Cerebellar cortex (tissue), 1 donor: Measurements from ENCODE around the gene PICALM.

ENCODE experiments used
- DNase-seq: peaks from one replicate; pipeline ENCODE4 v3.0.0-alpha.2; 2015; ENCODE audit warnings: low spot score

Gene PICALM

DNA sequence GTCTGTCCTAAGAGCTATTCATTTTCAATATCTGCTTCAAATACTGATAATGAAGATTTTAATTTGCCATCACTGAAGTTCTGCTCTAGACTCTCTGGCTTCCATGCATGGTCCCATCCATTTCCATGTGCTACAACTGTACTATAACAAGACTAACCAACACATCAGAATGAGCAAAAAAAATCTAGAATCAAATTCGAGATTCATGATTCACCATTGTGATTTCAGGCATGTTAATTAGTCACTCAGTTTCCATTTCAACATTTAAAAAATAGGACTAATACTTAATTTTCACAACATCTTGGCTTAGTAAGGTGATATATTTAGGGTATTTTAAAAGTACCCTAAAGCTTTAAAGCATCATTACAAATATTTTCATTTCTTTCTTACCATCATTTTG is 22.8 kb downstream of the PICALM start:
- DNase-seq, result no peak

DNA sequence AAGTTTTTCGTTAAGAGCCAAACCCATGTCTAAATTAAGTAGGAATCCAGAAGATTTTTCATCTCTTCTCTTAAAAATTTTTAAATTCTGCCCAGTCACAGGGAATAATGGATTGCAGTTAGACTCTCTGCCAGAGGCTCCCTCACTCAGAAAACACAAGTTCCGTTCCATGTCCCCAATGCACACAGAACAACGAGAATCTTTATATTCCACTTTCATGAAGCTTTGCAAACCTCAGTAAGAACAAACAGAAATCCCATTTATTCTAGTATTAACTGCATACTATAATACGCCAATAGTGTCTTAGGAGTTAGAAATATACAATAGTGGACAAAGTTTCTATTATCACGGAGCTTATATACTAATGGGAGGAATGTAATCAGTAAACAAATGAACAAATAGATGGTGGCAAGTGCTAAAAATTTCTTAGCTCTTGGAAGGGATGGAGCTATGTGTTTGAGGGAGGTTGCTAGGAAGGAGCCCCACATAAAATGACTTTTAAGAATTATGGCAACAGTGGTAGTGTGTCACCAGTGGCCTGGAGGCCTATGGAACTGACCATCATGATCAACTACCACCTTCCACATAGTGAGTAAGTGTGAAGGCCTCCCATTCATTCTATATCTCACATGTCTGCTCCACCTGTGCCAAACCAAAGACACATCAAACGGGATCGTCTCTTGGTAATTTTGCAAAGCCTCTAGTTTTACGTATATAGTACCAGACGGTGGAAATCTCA is 24.9 kb downstream of the PICALM start:
- DNase-seq, result no peak

GRCh38 chr11:86041975-86042378 is 26.9 kb downstream of the PICALM start:
- DNase-seq, result peak; percentile 93

DNA sequence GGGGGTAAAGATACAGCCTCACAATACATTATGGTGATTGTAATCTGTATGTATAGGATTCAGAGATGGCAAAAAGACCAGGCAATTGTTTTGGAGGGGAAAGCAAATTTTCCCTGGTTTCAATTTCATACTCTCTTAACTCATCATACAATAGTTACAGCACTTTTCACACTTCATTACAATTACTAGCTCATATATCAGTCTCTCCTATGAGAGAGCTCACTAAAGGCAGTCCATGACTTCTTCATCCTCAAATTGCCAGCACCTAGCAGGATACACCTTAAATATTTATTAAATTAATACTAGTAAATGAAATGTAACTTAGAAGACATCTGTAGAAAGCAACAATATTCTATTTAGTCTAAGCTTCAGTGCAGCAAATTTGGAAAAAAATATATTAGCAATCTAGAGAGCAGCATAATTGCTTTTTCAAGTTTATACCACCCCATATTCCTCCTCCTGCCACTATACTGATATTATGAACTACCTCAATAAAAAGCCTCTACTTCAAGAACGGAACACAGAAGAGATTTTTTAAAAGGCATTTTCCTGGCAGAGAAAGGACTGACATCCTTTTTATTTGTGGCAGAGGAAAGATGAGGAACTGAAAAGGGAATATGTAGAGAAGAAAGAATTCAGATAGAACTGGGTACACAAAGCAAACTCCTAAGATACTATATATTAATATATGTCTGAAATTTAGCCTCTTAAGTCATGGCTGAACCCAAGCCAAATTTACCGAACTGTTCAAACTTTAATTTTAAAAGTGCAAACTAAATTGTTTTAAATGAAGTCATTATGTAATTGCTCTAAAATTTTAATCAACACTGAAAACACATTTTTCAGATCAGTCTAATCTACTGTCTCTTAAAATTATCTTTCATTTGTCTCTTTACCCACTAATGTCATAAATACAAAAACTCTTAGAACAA is 27.7 kb downstream of the PICALM start:
- DNase-seq, result no peak

DNA sequence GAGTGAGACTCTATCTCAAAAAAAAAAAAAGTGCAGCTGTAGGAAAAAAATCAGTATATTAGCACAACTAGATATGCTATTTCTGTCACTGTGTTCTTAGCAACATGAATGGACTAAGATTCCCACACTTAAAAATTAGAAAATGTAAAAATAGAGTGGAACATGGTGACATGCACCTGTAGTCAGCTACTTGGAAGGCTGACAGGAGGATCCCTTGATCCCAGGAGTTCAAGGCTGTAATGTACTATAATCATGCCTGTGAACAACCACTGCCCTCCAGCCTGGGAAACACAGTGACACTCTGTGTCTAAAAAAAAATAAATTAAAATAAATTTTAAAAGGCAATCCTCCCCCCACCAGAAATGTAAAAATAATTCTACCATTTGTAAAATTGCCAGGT is 29.8 kb downstream of the PICALM start:
- DNase-seq, result no peak

DNA sequence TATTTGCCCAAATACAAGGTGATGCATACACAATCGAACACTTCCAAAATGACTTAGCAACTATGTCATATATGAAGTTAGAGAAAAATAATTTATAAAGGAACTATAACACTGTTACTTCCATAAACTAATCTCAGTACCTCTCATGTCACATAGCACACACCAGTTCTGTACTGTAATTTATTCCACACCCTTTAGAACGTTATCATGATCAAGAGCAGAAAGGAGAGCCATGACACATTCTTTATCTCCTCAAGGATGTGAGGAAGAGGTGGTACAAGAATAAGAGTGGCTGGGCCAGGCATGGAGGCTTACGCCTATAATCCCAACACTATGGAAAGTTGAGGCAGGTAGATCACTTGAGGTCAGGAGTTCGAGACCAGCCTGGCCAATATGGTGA is 31.1 kb downstream of the PICALM start:
- DNase-seq, result no peak

GRCh38 chr11:86035920-86036319 is 33.0 kb downstream of the PICALM start:
- DNase-seq, result no peak

DNA sequence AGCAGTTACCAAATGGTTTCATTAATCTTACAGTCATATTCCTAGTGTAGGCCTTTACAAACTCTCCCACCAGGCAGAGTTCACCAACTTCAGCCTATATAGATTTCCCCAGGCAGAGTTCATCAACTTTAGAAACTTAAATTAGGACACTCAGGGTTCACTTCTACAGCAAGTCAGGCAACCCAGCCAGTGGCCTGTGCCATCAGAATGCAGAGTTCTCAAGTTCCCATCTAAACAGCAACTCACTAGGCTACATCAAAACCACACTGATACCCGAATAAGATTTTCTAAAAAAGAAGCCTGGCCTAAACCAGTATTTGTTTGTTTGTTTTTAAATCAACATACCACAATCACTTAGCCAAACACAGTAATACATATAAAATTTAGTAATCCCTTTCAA is 33.7 kb downstream of the PICALM start:
- DNase-seq, result no peak

- no peak for DNase-seq
These were observed 34.2 kb downstream of the PICALM start for GRCh38 chr11:86034710-86035109.

- no peak for DNase-seq
These were observed 47.5 kb downstream of the PICALM start for GRCh38 chr11:86021377-86021776.

DNA sequence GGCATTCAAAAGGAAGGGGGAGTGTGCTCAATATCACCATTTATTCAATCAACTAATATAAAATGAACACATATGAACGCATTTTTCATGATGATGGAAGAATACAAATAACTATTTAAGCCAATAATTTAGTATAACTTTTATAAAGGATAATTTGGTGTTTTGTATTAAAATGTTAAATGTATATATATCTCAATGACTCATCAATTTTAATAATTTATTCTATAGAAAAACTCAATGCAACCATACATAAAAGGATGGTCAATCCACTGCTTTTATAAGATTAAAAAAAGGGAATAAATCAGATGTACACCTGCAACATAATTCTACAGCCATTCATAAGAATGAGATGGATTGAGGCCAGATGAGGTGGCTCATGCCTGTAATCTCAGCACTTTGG is 50.6 kb downstream of the PICALM start:
- no peak for DNase-seq

DNA sequence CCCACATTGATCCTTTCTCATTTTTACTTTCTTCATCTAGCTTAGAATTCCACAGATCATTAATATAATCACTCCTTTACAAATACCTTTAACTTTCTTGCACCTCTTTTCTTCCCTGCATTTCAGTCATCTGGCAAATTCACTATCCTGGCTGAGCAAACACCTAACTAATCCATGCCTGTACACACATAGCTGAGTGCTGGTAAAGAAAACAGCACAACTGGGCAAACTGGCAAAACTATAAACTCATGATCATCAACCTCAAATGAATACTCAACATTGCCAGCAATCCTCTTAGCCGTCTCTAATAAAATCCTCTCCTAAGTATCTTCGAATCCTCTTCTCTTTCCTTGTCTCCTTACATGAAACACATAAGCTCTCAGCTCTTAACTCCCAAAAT is 52.4 kb downstream of the PICALM start:
- DNase-seq, result no peak

- DNase-seq, result no peak
These were observed 53.2 kb downstream of the PICALM start for GRCh38 chr11:86015699-86016098.

GRCh38 chr11:86014221-86014620 is 54.7 kb downstream of the PICALM start:
- no peak for DNase-seq

DNA sequence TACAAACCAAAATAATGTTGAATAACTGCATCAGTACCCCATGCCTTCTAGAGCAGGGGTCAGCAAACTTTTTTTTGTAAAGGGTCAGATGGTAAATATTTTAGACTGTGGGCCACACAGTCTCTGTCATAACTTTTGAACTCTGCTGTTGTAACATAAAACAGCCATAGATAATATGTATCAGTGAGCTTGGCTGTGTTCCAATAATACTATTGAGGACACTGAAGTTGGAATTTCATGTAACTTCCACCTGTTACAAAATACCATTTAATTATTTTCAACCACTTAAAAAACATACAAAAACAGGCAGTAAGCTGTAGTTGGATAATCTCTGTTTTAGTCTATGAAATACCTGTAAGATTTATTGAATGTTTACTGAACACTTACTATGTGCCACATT is 55.2 kb downstream of the PICALM start:
- no peak for DNase-seq

DNA sequence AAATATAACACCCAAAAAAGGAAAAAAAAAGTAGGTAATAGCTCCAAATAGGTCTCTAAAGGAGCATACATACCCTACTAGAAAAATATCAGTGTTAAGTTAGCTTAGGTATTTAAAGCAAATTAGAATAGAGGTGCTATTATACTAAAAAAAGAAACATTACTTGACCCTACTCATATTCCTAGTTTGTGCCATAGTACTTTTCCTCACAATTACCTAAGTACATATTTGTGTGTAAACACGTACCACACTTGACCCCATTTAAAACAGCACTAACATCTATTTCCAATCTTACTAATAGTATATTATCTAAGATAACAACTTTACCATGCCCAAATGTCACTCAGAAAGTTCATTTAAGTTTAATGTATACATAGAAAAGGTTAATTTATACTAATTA is 57.7 kb downstream of the PICALM start:
- DNase-seq, result no peak

GRCh38 chr11:86003654-86004053 is 65.2 kb downstream of the PICALM start:
- DNase-seq, result no peak

- DNase-seq, result no peak
These were observed 66.5 kb downstream of the PICALM start for GRCh38 chr11:86002431-86002830.

DNA sequence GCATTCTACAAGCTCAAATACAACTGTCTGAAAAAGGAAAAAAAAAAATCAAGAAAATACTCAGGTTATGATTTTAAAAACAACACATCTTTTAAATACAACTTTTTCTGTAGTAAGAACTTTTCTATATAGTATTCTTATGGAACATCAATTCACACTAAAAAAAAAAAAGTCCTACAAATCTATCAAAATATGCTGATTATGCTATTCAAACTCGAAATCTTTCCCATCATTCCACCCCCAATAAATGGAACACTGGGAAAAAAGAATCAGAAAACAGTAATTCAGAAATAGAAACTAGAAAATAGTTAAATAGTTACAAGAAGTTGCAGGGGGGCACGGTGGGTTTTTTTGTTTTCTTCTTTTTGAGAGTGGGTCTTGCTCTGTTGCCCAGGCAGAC is 77.4 kb downstream of the PICALM start:
- DNase-seq, result no peak

DNA sequence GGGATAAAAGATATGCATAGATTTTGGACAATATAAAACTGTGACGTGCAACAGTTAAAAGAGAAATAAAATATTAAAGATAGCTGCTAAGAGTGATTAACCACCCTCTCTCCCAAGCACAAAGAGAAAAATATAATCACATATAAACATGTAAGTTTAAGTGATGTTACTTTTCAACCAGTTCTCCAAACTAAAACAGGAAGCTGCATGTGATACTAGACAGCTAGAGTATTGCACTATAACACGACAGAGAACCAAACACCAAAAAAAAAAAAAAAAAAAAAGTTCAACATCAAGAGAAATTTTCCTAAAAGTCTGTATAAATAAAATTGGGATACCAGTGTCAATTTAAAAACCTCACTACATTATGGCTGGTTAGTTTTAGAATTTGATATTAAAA is 79.1 kb downstream of the PICALM start:
- DNase-seq, result no peak

- DNase-seq, result no peak
These were observed 80.1 kb downstream of the PICALM start for GRCh38 chr11:85988780-85989179.

DNA sequence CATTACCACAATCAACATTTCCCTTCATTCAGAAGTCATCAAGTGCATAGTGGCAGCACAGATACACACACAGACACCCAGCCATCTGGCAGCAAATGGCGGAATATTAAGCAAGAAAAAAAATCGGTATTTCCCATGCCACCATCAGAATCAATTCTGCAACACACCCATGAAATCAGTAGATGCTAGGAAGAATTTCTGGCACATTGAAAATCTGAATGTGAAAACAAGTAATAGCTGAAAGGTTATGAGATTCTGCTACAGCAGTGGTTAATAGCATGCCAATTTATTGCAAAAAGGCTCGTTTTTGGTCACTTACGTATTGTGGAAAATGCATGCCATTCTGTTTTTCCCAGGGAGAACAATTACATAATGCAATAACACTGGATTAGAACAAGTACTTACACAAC is 91.1 kb downstream of the PICALM start:
- peak; percentile 78 for DNase-seq

DNA sequence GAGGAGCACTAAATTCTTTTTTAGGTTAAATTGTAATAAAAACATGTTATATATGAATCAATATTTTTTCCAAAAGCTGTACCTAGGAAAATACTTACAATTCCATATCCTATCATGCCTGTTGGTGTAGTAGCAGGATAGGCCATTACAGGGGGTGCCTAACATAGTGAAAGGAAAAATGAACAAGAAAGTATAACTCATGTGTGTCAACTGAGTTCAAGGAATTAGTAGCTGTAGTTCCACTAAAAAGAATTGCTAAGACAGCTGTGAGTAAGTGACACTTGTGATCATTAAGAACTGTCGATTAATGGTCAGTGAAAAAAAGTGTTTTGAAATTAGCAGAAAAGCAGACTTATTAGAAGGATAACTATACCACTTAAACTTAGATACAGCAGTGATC is 92.4 kb downstream of the PICALM start:
- no peak for DNase-seq
